Measurements from ENCODE around the gene GNL1.
A peak's percentile ranks its signal among the peaks of the same experiment; 100 is the strongest.
"Not testable (repeated sequence)": the region's sequence is repeated elsewhere in the genome, so short reads cannot be mapped to it uniquely, and the experiment has no call there.

GNL1 gene

GRCh38 chr6:30498705-30499104, 57.6 kb downstream of the GNL1 start:
- H3K9ac ChIP-seq (ENCODE audit: low read length); H3K27me3 ChIP-seq (ENCODE audit: control insufficient read depth, insufficient read depth, low read length); H3K27ac ChIP-seq (ENCODE audit: low read depth, low read length); H3K4me3 ChIP-seq (ENCODE audit: low read length); H3K36me3 ChIP-seq (ENCODE audit: control insufficient read depth, insufficient read depth, low read length); H3K4me1 ChIP-seq (ENCODE audit: control insufficient read depth, insufficient read depth, low read length): not testable (repeated sequence)

GRCh38 chr6:30497714-30498113, 58.6 kb downstream of the GNL1 start:
- Histone ChIP-seq H3K27me3 (ENCODE audit: control insufficient read depth, insufficient read depth, low read length) (no peaks in the 10 kb centered on the region), H3K4me3 (ENCODE audit: low read length) (no peak overlapping the region), H3K9ac (ENCODE audit: low read length) (no peak overlapping the region), H3K4me1 (ENCODE audit: control insufficient read depth, insufficient read depth, low read length) (no peaks in the 10 kb centered on the region), H3K27ac (ENCODE audit: low read depth, low read length) (no peak overlapping the region), H3K36me3 (ENCODE audit: control insufficient read depth, insufficient read depth, low read length) (peaks cover 5% of the 10 kb centered on the region)

GRCh38 chr6:30497261-30497599, 59.1 kb downstream of the GNL1 start:
- not testable (repeated sequence) for H3K36me3 ChIP-seq (ENCODE audit: control insufficient read depth, insufficient read depth, low read length); H3K4me3 ChIP-seq (ENCODE audit: low read length); H3K27me3 ChIP-seq (ENCODE audit: control insufficient read depth, insufficient read depth, low read length); H3K9ac ChIP-seq (ENCODE audit: low read length); H3K27ac ChIP-seq (ENCODE audit: low read depth, low read length); H3K4me1 ChIP-seq (ENCODE audit: control insufficient read depth, insufficient read depth, low read length)

GRCh38 chr6:30495993-30496392, 60.3 kb downstream of the GNL1 start:
- H3K27ac ChIP-seq (ENCODE audit: low read depth, low read length): no peak overlapping the region
- H3K4me3 ChIP-seq (ENCODE audit: low read length): no peak overlapping the region
- no peaks in the 10 kb centered on the region for H3K27me3 ChIP-seq (ENCODE audit: control insufficient read depth, insufficient read depth, low read length)
- H3K9ac ChIP-seq (ENCODE audit: low read length): no peak overlapping the region
- H3K4me1 ChIP-seq (ENCODE audit: control insufficient read depth, insufficient read depth, low read length): no peaks in the 10 kb centered on the region
- peaks cover 17% of the 10 kb centered on the region for H3K36me3 ChIP-seq (ENCODE audit: control insufficient read depth, insufficient read depth, low read length)

GRCh38 chr6:30495060-30495459, 61.2 kb downstream of the GNL1 start:
- H3K36me3 ChIP-seq (ENCODE audit: control insufficient read depth, insufficient read depth, low read length): peaks cover 25% of the 10 kb centered on the region
- not testable (repeated sequence) for H3K27ac ChIP-seq (ENCODE audit: low read depth, low read length); H3K4me1 ChIP-seq (ENCODE audit: control insufficient read depth, insufficient read depth, low read length); H3K4me3 ChIP-seq (ENCODE audit: low read length); H3K9ac ChIP-seq (ENCODE audit: low read length); H3K27me3 ChIP-seq (ENCODE audit: control insufficient read depth, insufficient read depth, low read length)

GRCh38 chr6:30494291-30494861, 61.9 kb downstream of the GNL1 start:
- H3K9ac ChIP-seq (ENCODE audit: low read length): no peak overlapping the region
- H3K36me3 ChIP-seq (ENCODE audit: control insufficient read depth, insufficient read depth, low read length): peaks cover 25% of the 10 kb centered on the region
- H3K4me3 ChIP-seq (ENCODE audit: low read length): no peak overlapping the region
- H3K27me3 ChIP-seq (ENCODE audit: control insufficient read depth, insufficient read depth, low read length): no peaks in the 10 kb centered on the region
- H3K4me1 ChIP-seq (ENCODE audit: control insufficient read depth, insufficient read depth, low read length): peaks cover 5% of the 10 kb centered on the region
- no peak overlapping the region for H3K27ac ChIP-seq (ENCODE audit: low read depth, low read length)

GRCh38 chr6:30493643-30494250, 62.5 kb downstream of the GNL1 start:
- peaks cover 5% of the 10 kb centered on the region for H3K4me1 ChIP-seq (ENCODE audit: control insufficient read depth, insufficient read depth, low read length)
- no peak overlapping the region for H3K4me3 ChIP-seq (ENCODE audit: low read length)
- H3K27me3 ChIP-seq (ENCODE audit: control insufficient read depth, insufficient read depth, low read length): no peaks in the 10 kb centered on the region
- no peak overlapping the region for H3K27ac ChIP-seq (ENCODE audit: low read depth, low read length)
- H3K9ac ChIP-seq (ENCODE audit: low read length): no peak overlapping the region
- H3K36me3 ChIP-seq (ENCODE audit: control insufficient read depth, insufficient read depth, low read length): peaks cover 25% of the 10 kb centered on the region

- peak overlapping the region; percentile 37 for H3K4me3 ChIP-seq (ENCODE audit: low read length)
Observed at GRCh38 chr6:30491991-30492952, 64.0 kb downstream of the GNL1 start.

More at GRCh38 chr6:30491991-30492952, 64.0 kb downstream of the GNL1 start:
- no peaks in the 10 kb centered on the region for H3K27me3 ChIP-seq (ENCODE audit: control insufficient read depth, insufficient read depth, low read length)
- no peak overlapping the region for H3K9ac ChIP-seq (ENCODE audit: low read length)
- peaks cover 5% of the 10 kb centered on the region for H3K4me1 ChIP-seq (ENCODE audit: control insufficient read depth, insufficient read depth, low read length)
- no peak overlapping the region for H3K27ac ChIP-seq (ENCODE audit: low read depth, low read length)
- H3K36me3 ChIP-seq (ENCODE audit: control insufficient read depth, insufficient read depth, low read length): peaks cover 25% of the 10 kb centered on the region

Measured in rectal smooth muscle tissue (tissue), 1 donor.